Bladder microvascular endothelial cell (primary cell): ENCODE results near the gene TOR3A. TPM values are rescaled to one million over a fixed set of nuclear protein-coding genes. Genes with fewer than 3 reads are reported as not detected.

Experiments
- total RNA-seq: library from RNA; depleted of rRNA; stranded (reverse); fragments of >200 nt; gene quantifications from 2 replicates; pipeline ENCODE4 v1.2.3, GENCODE V29; 2014

The TOR3A gene, protein sequence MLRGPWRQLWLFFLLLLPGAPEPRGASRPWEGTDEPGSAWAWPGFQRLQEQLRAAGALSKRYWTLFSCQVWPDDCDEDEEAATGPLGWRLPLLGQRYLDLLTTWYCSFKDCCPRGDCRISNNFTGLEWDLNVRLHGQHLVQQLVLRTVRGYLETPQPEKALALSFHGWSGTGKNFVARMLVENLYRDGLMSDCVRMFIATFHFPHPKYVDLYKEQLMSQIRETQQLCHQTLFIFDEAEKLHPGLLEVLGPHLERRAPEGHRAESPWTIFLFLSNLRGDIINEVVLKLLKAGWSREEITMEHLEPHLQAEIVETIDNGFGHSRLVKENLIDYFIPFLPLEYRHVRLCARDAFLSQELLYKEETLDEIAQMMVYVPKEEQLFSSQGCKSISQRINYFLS
- 27.8 and 28.4 TPM in 2 replicates for total RNA-seq

GRCh38 chr1:179081687-179082332 lies at the start of gene TOR3A:
TSS of gene TOR3A (plus strand) at chr1:179082070. CDS start at chr1:179082129, 59 bp downstream.

Other genes starting within 250 kb of the TOR3A start
- under 0.01 TPM in 1 of 2 replicates, not detected in the other for gene ANGPTL1, start 211.0 kb upstream of the TOR3A start, total RNA-seq
- gene FAM20B, start 56.2 kb upstream of the TOR3A start, total RNA-seq = 17.8 and 35.5 TPM in 2 replicates
- gene ABL2, start 147.6 kb downstream of the TOR3A start, total RNA-seq = 46.6 and 142 TPM in 2 replicates
- gene SOAT1, start 211.7 kb downstream of the TOR3A start, total RNA-seq = 9.6 and 20.1 TPM in 2 replicates